Chondrocyte (in vitro differentiated cells): ENCODE measurements around the gene PHF19. TPM values are rescaled to one million over a fixed set of nuclear protein-coding genes. Genes with fewer than 3 reads are reported as not detected.

Source experiments
- DNase-seq: peaks from one replicate; pipeline ENCODE4 v3.0.0; 2021; ENCODE audit warnings: mixed read lengths, low spot score
- H3K27ac Mint-ChIP-seq: one replicate; pipeline ENCODE4 v1.8.0; 2021; ENCODE audit warnings: mild to moderate bottlenecking, moderate library complexity, mixed read lengths; ENCODE audit not compliant: unreplicated experiment
- H3K27me3 Mint-ChIP-seq: 2 replicates; pipeline ENCODE4 v1.8.0; 2021; ENCODE audit warnings: low read depth, mixed read lengths
- H3K36me3 Mint-ChIP-seq: 2 replicates; pipeline ENCODE4 v1.8.0; 2021; ENCODE audit warnings: low read depth, mixed read lengths
- H3K4me1 Mint-ChIP-seq: 2 replicates; pipeline ENCODE4 v1.8.0; 2021; ENCODE audit warnings: low read depth, mild to moderate bottlenecking, mixed read lengths
- H3K4me3 Mint-ChIP-seq: one replicate; pipeline ENCODE4 v1.8.0; 2021; ENCODE audit warnings: mild to moderate bottlenecking, moderate library complexity, mixed read lengths; ENCODE audit not compliant: unreplicated experiment
- H3K9me3 Mint-ChIP-seq: 2 replicates; pipeline ENCODE4 v1.8.0; 2021; ENCODE audit warnings: low read depth, mixed read lengths
- total RNA-seq: library from RNA; stranded (reverse); gene quantifications from 3 replicates; pipeline ENCODE4 v1.2.1, GENCODE V29; 2021
- TF ChIP-seq, protein P1 (sequence below): fragments of 200-600 bp; sonication (generic); IDR thresholded peaks from 2 replicates; pipeline ENCODE4 v1.5.0; 2021; ENCODE audit warnings: antibody characterized with exemption, mild to moderate bottlenecking, moderate library complexity

Gene PHF19
- total RNA-seq, 1 donor from 2014 or later = 77.8 TPM

DNA sequence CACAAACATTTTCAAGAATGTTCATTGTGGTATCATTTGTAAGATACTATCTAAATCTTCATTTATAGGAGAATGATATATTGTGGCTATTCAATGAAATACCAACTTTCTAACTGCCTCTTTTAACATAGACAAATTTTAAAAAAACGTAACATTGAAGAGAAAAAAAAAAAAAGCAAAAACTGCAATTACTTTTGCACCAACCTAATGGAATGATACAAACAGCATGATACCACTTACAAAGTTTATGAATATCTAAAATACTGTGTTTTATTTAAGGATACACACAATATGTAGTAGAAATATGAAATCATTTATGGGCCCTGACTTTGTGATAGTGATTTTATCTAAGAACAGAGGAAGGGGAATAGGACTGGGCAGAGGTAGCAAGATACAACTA lies 58.4 kb downstream of the PHF19 start:
- no peaks in the 10 kb centered on the region for H3K4me1 Mint-ChIP-seq
- H3K4me3 Mint-ChIP-seq = no peak overlapping the region
- H3K36me3 Mint-ChIP-seq = peaks cover 41% of the 10 kb centered on the region
- TF ChIP-seq, protein P1, sequence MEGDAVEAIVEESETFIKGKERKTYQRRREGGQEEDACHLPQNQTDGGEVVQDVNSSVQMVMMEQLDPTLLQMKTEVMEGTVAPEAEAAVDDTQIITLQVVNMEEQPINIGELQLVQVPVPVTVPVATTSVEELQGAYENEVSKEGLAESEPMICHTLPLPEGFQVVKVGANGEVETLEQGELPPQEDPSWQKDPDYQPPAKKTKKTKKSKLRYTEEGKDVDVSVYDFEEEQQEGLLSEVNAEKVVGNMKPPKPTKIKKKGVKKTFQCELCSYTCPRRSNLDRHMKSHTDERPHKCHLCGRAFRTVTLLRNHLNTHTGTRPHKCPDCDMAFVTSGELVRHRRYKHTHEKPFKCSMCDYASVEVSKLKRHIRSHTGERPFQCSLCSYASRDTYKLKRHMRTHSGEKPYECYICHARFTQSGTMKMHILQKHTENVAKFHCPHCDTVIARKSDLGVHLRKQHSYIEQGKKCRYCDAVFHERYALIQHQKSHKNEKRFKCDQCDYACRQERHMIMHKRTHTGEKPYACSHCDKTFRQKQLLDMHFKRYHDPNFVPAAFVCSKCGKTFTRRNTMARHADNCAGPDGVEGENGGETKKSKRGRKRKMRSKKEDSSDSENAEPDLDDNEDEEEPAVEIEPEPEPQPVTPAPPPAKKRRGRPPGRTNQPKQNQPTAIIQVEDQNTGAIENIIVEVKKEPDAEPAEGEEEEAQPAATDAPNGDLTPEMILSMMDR = no peak
- no peaks in the 10 kb centered on the region for H3K9me3 Mint-ChIP-seq
- H3K27me3 Mint-ChIP-seq = no peaks in the 10 kb centered on the region
- DNase-seq = no peak
- no peak overlapping the region for H3K27ac Mint-ChIP-seq

DNA sequence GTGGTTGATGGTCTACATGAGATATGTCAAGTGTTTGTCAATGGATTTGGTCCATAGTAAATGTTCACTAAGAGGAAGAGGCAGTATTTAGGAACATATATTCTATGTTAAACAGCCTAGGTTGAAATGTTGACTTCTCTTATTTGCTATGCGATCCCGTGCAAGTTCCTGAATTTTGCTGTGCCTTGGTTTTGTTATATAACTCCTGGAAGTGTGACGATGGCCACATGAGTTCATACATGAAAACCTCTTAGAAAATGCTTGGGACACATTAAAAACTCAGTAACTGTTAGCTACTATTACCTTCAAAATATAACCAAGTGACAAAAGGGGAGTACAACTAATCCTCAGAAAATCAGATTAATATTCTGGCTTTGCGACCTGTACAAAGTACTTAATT lies 61.9 kb downstream of the PHF19 start:
- no peaks in the 10 kb centered on the region for H3K27me3 Mint-ChIP-seq
- DNase-seq = no peak
- H3K4me1 Mint-ChIP-seq = no peaks in the 10 kb centered on the region
- H3K4me3 Mint-ChIP-seq = no peak overlapping the region
- H3K27ac Mint-ChIP-seq = no peak overlapping the region
- peaks cover 3% of the 10 kb centered on the region for H3K9me3 Mint-ChIP-seq
- H3K36me3 Mint-ChIP-seq = peaks cover 28% of the 10 kb centered on the region
- TF ChIP-seq, protein P1 = no peak

GRCh38 chr9:120808931-120809330 lies 68.1 kb downstream of the PHF19 start:
- Mint-ChIP-seq H3K27ac (no peak overlapping the region), H3K36me3 (peaks cover 28% of the 10 kb centered on the region), H3K27me3 (no peaks in the 10 kb centered on the region), H3K4me3 (no peak overlapping the region), H3K4me1 (no peaks in the 10 kb centered on the region), H3K9me3 (peaks cover 43% of the 10 kb centered on the region)
- TF ChIP-seq, protein P1 = no peak
- DNase-seq = no peak

DNA sequence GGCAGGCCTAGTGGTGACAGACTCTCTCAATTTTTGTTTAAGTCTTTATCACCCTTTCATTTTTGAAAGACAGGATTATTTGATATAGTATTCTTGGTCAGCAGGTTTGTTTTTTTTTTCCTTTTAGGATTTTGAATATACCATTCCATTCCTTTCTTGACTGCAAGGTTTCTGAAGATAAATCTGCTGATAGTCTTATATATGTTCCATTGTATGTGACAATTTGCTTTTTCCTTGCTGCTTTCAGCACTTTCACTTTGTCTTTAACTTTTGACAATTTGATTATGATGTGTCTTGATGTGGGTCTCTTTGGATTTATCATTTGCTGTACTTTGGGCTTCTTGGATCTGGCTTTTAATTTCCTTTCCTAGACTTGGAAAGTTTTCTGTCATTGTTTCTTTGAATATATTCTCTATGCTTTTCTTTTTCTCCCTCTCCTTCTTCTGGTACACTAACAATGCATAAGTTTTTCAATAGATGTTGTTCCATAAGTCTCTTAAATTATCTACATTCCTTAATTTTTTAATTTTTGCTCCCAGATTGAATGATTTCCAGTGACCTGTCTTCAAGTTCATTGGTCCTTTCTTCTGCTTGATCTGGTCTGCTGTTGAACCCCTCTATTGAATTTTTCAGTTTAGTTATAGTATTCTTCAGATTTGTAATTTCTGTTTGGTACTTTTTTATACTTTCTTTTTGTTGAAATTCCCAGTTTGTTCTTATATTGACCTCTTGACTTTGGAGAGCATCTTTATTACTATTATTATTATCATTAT lies 69.2 kb downstream of the PHF19 start:
- Mint-ChIP-seq H3K4me1 (no peaks in the 10 kb centered on the region), H3K27ac (no peak overlapping the region), H3K27me3 (no peaks in the 10 kb centered on the region), H3K36me3 (peaks cover 28% of the 10 kb centered on the region), H3K4me3 (no peak overlapping the region), H3K9me3 (peaks cover 43% of the 10 kb centered on the region)
- TF ChIP-seq, protein P1 = no peak
- no peak for DNase-seq

Other genes starting within 250 kb of the PHF19 start
- gene MEGF9, start 162.7 kb downstream of the PHF19 start, total RNA-seq = 20.6 to 23.2 TPM (median 21.2 TPM) in 3 replicates
- gene FBXW2, start 83.8 kb downstream of the PHF19 start, total RNA-seq = 69.0 to 85.7 TPM (median 72.9 TPM) in 3 replicates
- gene PSMD5, start 34.3 kb downstream of the PHF19 start, total RNA-seq = 48.1 to 64.2 TPM (median 54.3 TPM) in 3 replicates
- gene TRAF1, start 49.6 kb upstream of the PHF19 start, total RNA-seq = 10.0 to 11.3 TPM (median 10.8 TPM) in 3 replicates
- 3.0 to 5.1 TPM (median 3.0 TPM) in 3 replicates for gene C5, start 173.1 kb upstream of the PHF19 start, total RNA-seq
- gene CNTRL, start 197.8 kb upstream of the PHF19 start, total RNA-seq = 4.9 to 9.4 TPM (median 4.9 TPM) in 3 replicates